ENCODE results near the gene RAP1GAP2.

RAP1GAP2 gene

GRCh38 chr17:3004925-3005324 lies 208.7 kb downstream of the RAP1GAP2 start:
- no peak overlapping the region for H3K27ac ChIP-seq (ENCODE audit: low read depth, low read length)

GRCh38 chr17:3005696-3006095 lies 209.5 kb downstream of the RAP1GAP2 start:
- Histone ChIP-seq H3K36me3 (ENCODE audit: insufficient read depth, low read length) (peaks cover 50% of the 10 kb centered on the region), H3K9me3 (ENCODE audit: insufficient read depth, low read depth, low read length) (no peaks in the 10 kb centered on the region), H3K27ac (ENCODE audit: low read depth, low read length) (no peak overlapping the region), H3K27me3 (ENCODE audit: insufficient read depth, low read length) (no peaks in the 10 kb centered on the region), H3K9ac (ENCODE audit: low read depth, low read length) (no peak overlapping the region), H3K4me1 (ENCODE audit: insufficient read depth, low read length) (no peaks in the 10 kb centered on the region), H3K4me3 (ENCODE audit: low read length) (no peak overlapping the region)
- 94% methylated on average over 12 of the region's 12 CpGs for WGBS

More at GRCh38 chr17:3004925-3005324, 208.7 kb downstream of the RAP1GAP2 start:
- Histone ChIP-seq H3K4me3 (ENCODE audit: low read length) (no peak overlapping the region), H3K9me3 (ENCODE audit: insufficient read depth, low read depth, low read length) (no peaks in the 10 kb centered on the region), H3K4me1 (ENCODE audit: insufficient read depth, low read length) (no peaks in the 10 kb centered on the region), H3K27me3 (ENCODE audit: insufficient read depth, low read length) (no peaks in the 10 kb centered on the region), H3K36me3 (ENCODE audit: insufficient read depth, low read length) (peaks cover 50% of the 10 kb centered on the region), H3K9ac (ENCODE audit: low read depth, low read length) (no peak overlapping the region)
- 97% methylated on average over 13 of the region's 13 CpGs for WGBS

GRCh38 chr17:3006801-3007200 lies 210.6 kb downstream of the RAP1GAP2 start:
- Histone ChIP-seq H3K27me3 (ENCODE audit: insufficient read depth, low read length) (no peaks in the 10 kb centered on the region), H3K4me3 (ENCODE audit: low read length) (no peak overlapping the region), H3K36me3 (ENCODE audit: insufficient read depth, low read length) (peaks cover 50% of the 10 kb centered on the region), H3K9ac (ENCODE audit: low read depth, low read length) (no peak overlapping the region), H3K4me1 (ENCODE audit: insufficient read depth, low read length) (no peaks in the 10 kb centered on the region), H3K9me3 (ENCODE audit: insufficient read depth, low read depth, low read length) (no peaks in the 10 kb centered on the region), H3K27ac (ENCODE audit: low read depth, low read length) (no peak overlapping the region)
- WGBS = 82% methylated on average over 4 of the region's 4 CpGs

- H3K4me1 ChIP-seq (ENCODE audit: insufficient read depth, low read length) = no peaks in the 10 kb centered on the region
- H3K9me3 ChIP-seq (ENCODE audit: insufficient read depth, low read depth, low read length) = no peaks in the 10 kb centered on the region
- H3K27me3 ChIP-seq (ENCODE audit: insufficient read depth, low read length) = no peaks in the 10 kb centered on the region
- no peak overlapping the region for H3K27ac ChIP-seq (ENCODE audit: low read depth, low read length)
- H3K4me3 ChIP-seq (ENCODE audit: low read length) = no peak overlapping the region
- 93% methylated on average over 10 of the region's 11 CpGs for WGBS
- H3K36me3 ChIP-seq (ENCODE audit: insufficient read depth, low read length) = peaks cover 44% of the 10 kb centered on the region
- no peak overlapping the region for H3K9ac ChIP-seq (ENCODE audit: low read depth, low read length)
Measured at GRCh38 chr17:3007651-3008121, 211.4 kb downstream of the RAP1GAP2 start.

- no peak overlapping the region for H3K4me3 ChIP-seq (ENCODE audit: low read length)
- no peak overlapping the region for H3K27ac ChIP-seq (ENCODE audit: low read depth, low read length)
- H3K4me1 ChIP-seq (ENCODE audit: insufficient read depth, low read length) = no peaks in the 10 kb centered on the region
- 95% methylated on average over 25 of the region's 25 CpGs for WGBS
- H3K9ac ChIP-seq (ENCODE audit: low read depth, low read length) = no peak overlapping the region
- no peaks in the 10 kb centered on the region for H3K27me3 ChIP-seq (ENCODE audit: insufficient read depth, low read length)
- peaks cover 36% of the 10 kb centered on the region for H3K36me3 ChIP-seq (ENCODE audit: insufficient read depth, low read length)
- H3K9me3 ChIP-seq (ENCODE audit: insufficient read depth, low read depth, low read length) = no peaks in the 10 kb centered on the region
Measured at GRCh38 chr17:3008336-3009288, 212.4 kb downstream of the RAP1GAP2 start.

GRCh38 chr17:3009411-3009920 lies 213.2 kb downstream of the RAP1GAP2 start:
- Histone ChIP-seq H3K4me1 (ENCODE audit: insufficient read depth, low read length) (no peaks in the 10 kb centered on the region), H3K27me3 (ENCODE audit: insufficient read depth, low read length) (no peaks in the 10 kb centered on the region), H3K4me3 (ENCODE audit: low read length) (no peak overlapping the region), H3K36me3 (ENCODE audit: insufficient read depth, low read length) (peaks cover 42% of the 10 kb centered on the region), H3K9ac (ENCODE audit: low read depth, low read length) (no peak overlapping the region), H3K27ac (ENCODE audit: low read depth, low read length) (no peak overlapping the region), H3K9me3 (ENCODE audit: insufficient read depth, low read depth, low read length) (no peaks in the 10 kb centered on the region)
- WGBS = 91% methylated on average over 14 of the region's 14 CpGs

- H3K27ac ChIP-seq (ENCODE audit: low read depth, low read length) = no peak overlapping the region
- H3K4me1 ChIP-seq (ENCODE audit: insufficient read depth, low read length) = no peaks in the 10 kb centered on the region
- no peaks in the 10 kb centered on the region for H3K9me3 ChIP-seq (ENCODE audit: insufficient read depth, low read depth, low read length)
- 94% methylated on average over 7 of the region's 7 CpGs for WGBS
- no peak overlapping the region for H3K4me3 ChIP-seq (ENCODE audit: low read length)
- no peaks in the 10 kb centered on the region for H3K27me3 ChIP-seq (ENCODE audit: insufficient read depth, low read length)
- peaks cover 42% of the 10 kb centered on the region for H3K36me3 ChIP-seq (ENCODE audit: insufficient read depth, low read length)
- no peak overlapping the region for H3K9ac ChIP-seq (ENCODE audit: low read depth, low read length)
Measured at GRCh38 chr17:3011891-3012290, 215.7 kb downstream of the RAP1GAP2 start.

GRCh38 chr17:3012926-3013581 lies 216.8 kb downstream of the RAP1GAP2 start:
- Histone ChIP-seq H3K27ac (ENCODE audit: low read depth, low read length) (no peak overlapping the region), H3K9ac (ENCODE audit: low read depth, low read length) (no peak overlapping the region), H3K36me3 (ENCODE audit: insufficient read depth, low read length) (peaks cover 40% of the 10 kb centered on the region), H3K9me3 (ENCODE audit: insufficient read depth, low read depth, low read length) (no peaks in the 10 kb centered on the region), H3K4me1 (ENCODE audit: insufficient read depth, low read length) (no peaks in the 10 kb centered on the region), H3K4me3 (ENCODE audit: low read length) (no peak overlapping the region), H3K27me3 (ENCODE audit: insufficient read depth, low read length) (no peaks in the 10 kb centered on the region)
- WGBS = 82% methylated on average over 21 of the region's 21 CpGs

- peaks cover 49% of the 10 kb centered on the region for H3K36me3 ChIP-seq (ENCODE audit: insufficient read depth, low read length)
- WGBS = 89% methylated on average over 7 of the region's 7 CpGs
- H3K4me3 ChIP-seq (ENCODE audit: low read length) = no peak overlapping the region
- no peaks in the 10 kb centered on the region for H3K27me3 ChIP-seq (ENCODE audit: insufficient read depth, low read length)
- no peak overlapping the region for H3K9ac ChIP-seq (ENCODE audit: low read depth, low read length)
- no peaks in the 10 kb centered on the region for H3K4me1 ChIP-seq (ENCODE audit: insufficient read depth, low read length)
- H3K9me3 ChIP-seq (ENCODE audit: insufficient read depth, low read depth, low read length) = 0 out of 2 replicates have a peak, but pooled peaks cover 2% of the 10 kb centered on the region
- no peak overlapping the region for H3K27ac ChIP-seq (ENCODE audit: low read depth, low read length)
Measured at GRCh38 chr17:3015890-3016289, 219.7 kb downstream of the RAP1GAP2 start.

GRCh38 chr17:3017936-3018335 lies 221.7 kb downstream of the RAP1GAP2 start:
- H3K36me3 ChIP-seq (ENCODE audit: insufficient read depth, low read length) = peaks cover 65% of the 10 kb centered on the region

GRCh38 chr17:3019761-3020160 lies 223.5 kb downstream of the RAP1GAP2 start:
- H3K36me3 ChIP-seq (ENCODE audit: insufficient read depth, low read length) = peaks cover 70% of the 10 kb centered on the region

More at GRCh38 chr17:3017936-3018335, 221.7 kb downstream of the RAP1GAP2 start:
- Histone ChIP-seq H3K9me3 (ENCODE audit: insufficient read depth, low read depth, low read length) (peaks cover 13% of the 10 kb centered on the region; the same call in 1 of the 2 replicates), H3K4me1 (ENCODE audit: insufficient read depth, low read length) (no peaks in the 10 kb centered on the region), H3K4me3 (ENCODE audit: low read length) (no peak overlapping the region), H3K27me3 (ENCODE audit: insufficient read depth, low read length) (no peaks in the 10 kb centered on the region), H3K27ac (ENCODE audit: low read depth, low read length) (no peak overlapping the region), H3K9ac (ENCODE audit: low read depth, low read length) (no peak overlapping the region)
- WGBS = 94% methylated on average over 15 of the region's 15 CpGs

More at GRCh38 chr17:3019761-3020160, 223.5 kb downstream of the RAP1GAP2 start:
- H3K27me3 ChIP-seq (ENCODE audit: insufficient read depth, low read length) = no peaks in the 10 kb centered on the region
- H3K27ac ChIP-seq (ENCODE audit: low read depth, low read length) = no peak overlapping the region
- no peak overlapping the region for H3K4me3 ChIP-seq (ENCODE audit: low read length)
- peaks cover 17% of the 10 kb centered on the region; the same call in 1 of the 2 replicates for H3K9me3 ChIP-seq (ENCODE audit: insufficient read depth, low read depth, low read length)
- no peaks in the 10 kb centered on the region for H3K4me1 ChIP-seq (ENCODE audit: insufficient read depth, low read length)
- no peak overlapping the region for H3K9ac ChIP-seq (ENCODE audit: low read depth, low read length)
- WGBS = 74% methylated on average over 9 of the region's 9 CpGs

Data from HUES64 (cell line).